ENCODE data around the gene MOCOS.

The MOCOS gene

GRCh38 chr18:36177913-36178312 lies 9.4 kb upstream of the MOCOS start:
- no peak for DNase-seq (ENCODE audit: low read depth in 2 of 2)

- no peak for DNase-seq (ENCODE audit: low read depth in 2 of 2)
Observed at GRCh38 chr18:36179562-36180355, 7.5 kb upstream of the MOCOS start.

GRCh38 chr18:36181441-36181840 lies 5.9 kb upstream of the MOCOS start:
- DNase-seq (ENCODE audit: low read depth in 2 of 2), result no peak

- no peak for DNase-seq (ENCODE audit: low read depth in 2 of 2)
Observed at GRCh38 chr18:36181898-36182506, 5.3 kb upstream of the MOCOS start.

- no peak for DNase-seq (ENCODE audit: low read depth in 2 of 2)
Observed at GRCh38 chr18:36183033-36183432, 4.3 kb upstream of the MOCOS start.

GRCh38 chr18:36183987-36184386 lies 3.3 kb upstream of the MOCOS start:
- no peak for DNase-seq (ENCODE audit: low read depth in 2 of 2)

GRCh38 chr18:36185157-36185556 lies 2.1 kb upstream of the MOCOS start:
- no peak for DNase-seq (ENCODE audit: low read depth in 2 of 2)

- no peak for DNase-seq (ENCODE audit: low read depth in 2 of 2)
Observed at GRCh38 chr18:36185901-36186460, 1.3 kb upstream of the MOCOS start.

GRCh38 chr18:36186461-36187192 lies 670 bp upstream of the MOCOS start:
- DNase-seq (ENCODE audit: low read depth in 2 of 2), result no peak

- no peak for DNase-seq (ENCODE audit: low read depth in 2 of 2)
Observed at GRCh38 chr18:36187826-36188721, 777 bp downstream of the MOCOS start.

- DNase-seq (ENCODE audit: low read depth in 2 of 2), result no peak
Observed at GRCh38 chr18:36188916-36189315, 1.6 kb downstream of the MOCOS start.

GRCh38 chr18:36189486-36189885 lies 2.2 kb downstream of the MOCOS start:
- no peak for DNase-seq (ENCODE audit: low read depth in 2 of 2)

- no peak for DNase-seq (ENCODE audit: low read depth in 2 of 2)
Observed at GRCh38 chr18:36191286-36191685, 4.0 kb downstream of the MOCOS start.

- no peak for DNase-seq (ENCODE audit: low read depth in 2 of 2)
Observed at GRCh38 chr18:36191711-36192110, 4.4 kb downstream of the MOCOS start.

GRCh38 chr18:36194600-36195315 lies 7.5 kb downstream of the MOCOS start:
- no peak for DNase-seq (ENCODE audit: low read depth in 2 of 2)

GRCh38 chr18:36195427-36196122 lies 8.3 kb downstream of the MOCOS start:
- no peak for DNase-seq (ENCODE audit: low read depth in 2 of 2)

- DNase-seq (ENCODE audit: low read depth in 2 of 2), result no peak
Observed at GRCh38 chr18:36196238-36196995, 9.1 kb downstream of the MOCOS start.

- DNase-seq (ENCODE audit: low read depth in 2 of 2), result no peak
Observed at GRCh38 chr18:36197511-36198166, 10.3 kb downstream of the MOCOS start.

Data from stimulated activated CD8-positive, alpha-beta memory T cell treated with anti-CD3 and anti-CD28 coated beads, Interleukin-15, amount 100 ng/mL, for 48 hours (primary cell).